COLO829 (cell line): ENCODE data around the gene SLC26A1.
A peak's percentile ranks its signal among the peaks of the same experiment; 100 is the strongest.
"Not testable (repeated sequence)": the region's sequence is repeated elsewhere in the genome, so short reads cannot be mapped to it uniquely, and the experiment has no call there.

Experiments used
- DNase-seq: peaks from one replicate; pipeline ENCODE4 v3.0.0; 2012; ENCODE audit warnings: low spot score

SLC26A1 gene

GRCh38 chr4:1013225-1014073 lies 20.2 kb upstream of the SLC26A1 start:
- no peak for DNase-seq

DNA sequence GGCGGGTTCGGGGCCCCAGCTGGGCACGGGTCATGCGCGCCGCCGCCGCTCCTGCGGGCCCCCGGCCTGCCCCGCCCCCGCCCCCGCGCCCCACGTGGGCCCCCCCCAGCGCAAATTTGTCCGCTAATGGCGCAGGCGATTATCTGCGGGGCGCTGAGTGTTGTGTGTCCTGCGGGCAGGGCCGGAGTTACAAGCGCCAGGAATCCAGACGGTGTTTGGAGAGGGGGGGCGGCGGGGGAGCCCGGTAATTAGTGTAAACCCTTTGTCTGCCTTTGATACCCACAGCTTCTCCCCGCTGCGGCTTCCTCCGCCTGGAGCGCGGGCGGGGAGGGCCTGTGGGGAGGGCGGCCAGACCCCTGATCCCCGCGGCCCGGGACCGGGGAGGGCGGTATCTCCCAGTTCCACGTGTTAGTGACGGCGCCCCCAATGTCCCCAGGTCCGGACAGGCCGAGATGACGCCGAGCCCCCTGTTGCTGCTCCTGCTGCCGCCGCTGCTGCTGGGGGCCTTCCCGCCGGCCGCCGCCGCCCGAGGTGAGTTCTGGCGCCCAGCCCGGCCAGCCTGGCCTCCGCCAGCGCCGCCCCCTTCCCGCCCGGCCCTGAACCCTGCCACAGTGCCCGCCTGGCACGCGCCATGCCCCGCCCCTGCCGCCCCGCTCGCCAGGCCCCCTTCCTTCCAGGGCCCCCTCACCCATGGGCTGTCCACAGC lies 19.0 kb upstream of the SLC26A1 start:
- no peak for DNase-seq

DNA sequence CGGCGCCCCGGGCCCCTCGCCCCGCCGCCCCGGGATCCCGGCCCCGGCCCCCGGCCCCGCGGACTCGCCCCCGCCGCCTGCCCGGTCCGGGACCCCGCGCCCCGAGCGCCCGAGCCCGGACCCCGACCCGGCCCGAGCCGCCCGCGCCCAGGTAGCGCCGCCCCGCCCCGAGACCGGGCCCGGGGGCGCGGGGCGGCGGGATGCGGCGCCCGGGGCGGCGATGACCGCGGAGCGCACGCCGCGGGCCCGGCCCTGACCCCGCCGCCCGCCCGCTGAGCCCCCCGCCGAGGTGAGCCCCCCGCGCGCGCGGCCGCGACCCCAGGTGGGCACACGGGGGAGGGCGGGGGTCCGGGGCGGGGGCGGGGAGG lies 18.4 kb upstream of the SLC26A1 start:
- no peak for DNase-seq

- peak; percentile 62 for DNase-seq
Observed at GRCh38 chr4:1011022-1011665, 17.9 kb upstream of the SLC26A1 start, which contains the start of gene FGFRL1. Gene FGFRL1, plus strand, starts transcription at chr4:1011626. Its CDS starts 860 bp downstream, at chr4:1012486.

DNA sequence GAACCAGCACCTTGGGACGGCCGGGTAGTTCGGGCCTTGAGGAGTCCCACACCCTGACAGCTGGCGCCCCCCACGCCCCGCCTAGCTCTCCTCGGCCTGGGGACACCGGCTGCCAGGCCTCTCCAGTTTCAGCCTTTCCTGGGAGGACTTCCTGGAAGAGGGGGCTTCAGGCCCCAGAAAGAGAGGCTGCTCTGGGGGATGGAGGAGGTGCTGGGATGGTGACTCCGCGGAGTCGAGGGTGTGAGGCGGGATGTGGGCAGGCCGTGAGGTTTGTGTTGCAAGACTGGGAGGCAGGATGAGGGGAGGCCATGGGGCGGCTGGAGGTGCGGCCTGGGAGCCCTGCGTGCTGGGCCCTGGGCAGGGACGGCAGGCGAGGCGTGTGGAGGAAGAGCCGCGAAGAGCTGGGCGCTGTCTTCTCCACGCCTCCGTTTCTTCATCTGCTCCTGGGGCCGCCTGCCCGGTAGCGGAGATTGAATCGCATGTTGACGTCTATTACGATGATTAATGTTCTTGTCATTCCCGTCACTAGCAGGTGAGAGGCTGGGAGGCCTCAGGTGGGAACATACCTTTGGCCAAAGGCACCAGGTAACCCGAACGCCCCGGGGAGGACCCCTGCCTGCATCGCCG lies 17.3 kb upstream of the SLC26A1 start:
- no peak for DNase-seq

DNA sequence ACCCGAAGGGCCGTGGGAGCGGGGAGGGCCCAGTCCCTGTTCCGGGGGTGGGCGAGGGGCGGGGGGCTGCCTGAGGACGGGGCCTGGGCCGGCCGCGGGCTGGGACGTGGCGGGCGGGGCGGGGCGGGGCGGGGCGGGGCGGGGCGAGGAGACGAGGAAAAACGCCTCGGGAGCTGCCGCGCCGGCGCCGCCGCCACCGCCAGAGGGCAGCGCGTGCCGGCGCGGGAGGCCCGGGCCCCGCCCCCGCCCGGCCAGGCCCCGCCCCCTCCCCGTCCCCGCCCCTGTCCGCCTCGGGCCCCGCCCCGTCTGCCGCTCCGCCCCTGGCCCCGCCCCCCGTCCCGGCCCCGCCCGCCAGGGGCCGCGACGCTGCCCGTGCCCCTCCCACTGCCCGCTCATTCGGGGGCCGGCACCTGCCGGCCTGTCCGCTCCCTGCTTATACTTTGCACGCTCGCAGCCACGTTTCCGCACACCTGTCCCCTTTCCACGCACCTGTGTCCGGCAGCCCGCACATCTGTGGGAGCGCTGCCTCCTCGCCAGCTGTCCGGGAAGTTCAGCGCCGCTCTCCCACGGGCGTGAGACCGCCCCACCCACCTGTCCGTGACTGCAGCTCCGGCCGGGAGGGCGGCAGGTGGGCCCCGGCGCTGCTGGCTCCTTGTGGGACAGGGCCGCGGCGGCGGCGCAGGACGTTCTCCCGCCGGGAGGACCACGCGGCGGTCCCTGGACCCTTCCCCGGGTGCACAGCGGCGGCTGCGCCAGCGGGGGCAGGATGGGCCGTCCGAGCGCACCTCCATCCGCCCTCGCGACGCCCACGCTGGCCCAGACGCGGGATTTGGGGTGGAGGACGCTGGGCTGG lies 16.6 kb upstream of the SLC26A1 start:
- peak; percentile 25 for DNase-seq

DNA sequence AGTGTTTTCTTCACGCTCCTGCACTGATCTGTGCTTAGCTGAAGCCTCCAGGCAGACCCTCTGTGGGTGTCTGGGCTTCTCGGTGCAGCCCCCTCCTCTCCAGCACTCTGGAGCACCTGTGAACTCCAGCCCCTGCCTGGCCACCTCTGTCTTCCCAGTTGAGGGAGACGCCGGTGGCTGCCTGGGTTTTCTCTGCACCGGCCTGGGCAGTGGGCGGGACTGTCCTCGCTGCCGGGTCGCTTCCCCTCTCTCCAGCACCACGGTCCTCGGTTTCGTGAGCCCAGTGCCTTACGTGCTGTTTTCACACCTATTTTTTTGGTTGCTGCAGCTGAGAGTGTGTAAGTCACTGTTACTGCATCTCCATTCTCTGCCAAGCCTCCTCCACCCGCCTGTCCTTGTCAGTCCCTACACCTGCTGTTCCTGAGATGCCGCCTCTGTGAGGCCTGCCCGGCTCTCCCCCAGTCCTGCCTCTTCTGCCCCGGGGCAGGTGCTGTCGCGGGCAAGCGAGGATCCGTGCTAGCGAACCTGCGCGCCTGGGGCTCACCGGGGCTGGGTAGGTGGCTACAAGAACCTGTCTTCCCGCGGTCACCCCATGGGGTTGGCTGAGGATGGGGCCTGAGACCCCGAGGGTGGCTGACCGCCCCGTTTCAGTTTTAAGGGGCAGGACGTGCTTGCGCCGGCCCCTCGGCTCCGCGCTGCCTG lies 15.8 kb upstream of the SLC26A1 start:
- DNase-seq = no peak

DNA sequence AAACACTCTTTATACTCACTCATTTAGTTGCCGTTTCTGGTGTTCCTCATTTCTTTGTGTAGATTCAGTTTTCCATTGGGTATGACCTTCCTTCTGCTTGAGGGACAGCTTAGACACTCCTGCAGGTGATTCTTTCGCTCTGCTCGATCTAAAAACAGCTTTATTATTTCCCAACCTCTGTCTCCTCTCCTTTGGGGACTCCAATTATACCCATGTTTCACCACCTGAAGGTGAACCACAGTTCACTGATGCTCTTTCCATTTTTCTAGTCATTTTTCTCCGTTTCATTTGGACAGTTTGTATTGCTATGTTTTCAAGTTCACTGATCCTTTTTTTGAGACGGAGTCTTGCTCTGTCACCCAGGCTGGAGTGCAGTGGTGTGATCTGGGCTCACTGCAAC lies 13.7 kb upstream of the SLC26A1 start:
- DNase-seq = no peak

DNA sequence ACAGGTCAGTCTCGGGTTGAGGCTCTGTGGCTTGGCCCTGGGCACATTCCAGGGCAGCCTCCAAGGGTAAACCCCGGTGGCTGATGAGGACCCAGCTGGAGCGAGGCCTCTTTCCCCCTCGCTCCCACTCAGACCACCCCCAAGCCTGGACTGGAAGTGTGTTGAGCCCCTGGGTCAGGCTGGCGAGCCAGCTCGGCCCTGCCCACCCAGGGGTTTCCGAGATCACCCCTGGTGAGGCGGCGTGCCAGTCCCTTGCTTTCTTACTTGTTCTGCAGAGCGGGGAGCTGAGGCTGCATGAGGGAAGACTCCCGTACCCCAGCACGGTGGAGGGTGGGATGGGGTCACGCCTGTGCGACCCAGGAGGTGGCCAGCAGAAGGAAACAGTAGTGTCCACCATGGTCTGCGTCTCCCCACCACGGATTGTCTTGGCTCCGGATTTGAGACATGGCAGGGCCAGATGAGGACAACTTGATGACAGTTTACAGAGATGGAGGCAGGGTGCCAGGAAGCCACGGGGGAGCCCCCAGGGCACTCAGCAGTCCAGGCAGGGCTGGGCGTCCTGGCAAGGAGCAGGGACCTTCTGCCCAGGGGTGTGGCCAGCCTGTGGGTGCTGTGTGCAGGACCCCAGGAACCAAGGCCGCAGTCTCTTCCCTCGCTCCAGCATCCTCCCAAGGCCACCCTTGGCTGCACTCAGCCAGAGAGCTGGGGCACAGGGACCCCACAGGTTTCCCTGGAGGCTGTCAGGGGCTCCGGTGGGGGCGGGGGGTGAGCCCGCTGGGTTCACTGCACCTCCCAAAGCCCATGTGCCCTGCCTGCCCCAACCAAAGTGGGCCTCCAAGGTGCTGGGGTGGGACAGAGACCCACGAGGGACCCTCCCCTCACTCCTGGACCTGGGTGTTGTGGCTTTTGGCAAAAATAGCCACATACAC lies 11.6 kb upstream of the SLC26A1 start:
- DNase-seq = no peak

DNA sequence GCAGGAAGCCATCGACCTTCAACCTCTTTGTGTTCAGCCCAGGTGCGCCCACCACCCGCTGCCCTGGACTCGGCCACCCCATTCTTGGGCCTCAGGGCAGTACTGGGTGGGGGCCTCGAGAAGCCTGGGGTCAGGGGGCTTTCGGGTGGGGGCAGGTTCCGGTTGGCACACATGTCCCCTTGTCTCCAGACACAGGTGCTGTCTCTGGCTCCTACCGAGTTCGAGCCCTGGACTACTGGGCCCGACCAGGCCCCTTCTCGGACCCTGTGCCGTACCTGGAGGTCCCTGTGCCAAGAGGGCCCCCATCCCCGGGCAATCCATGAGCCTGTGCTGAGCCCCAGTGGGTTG lies 10.8 kb upstream of the SLC26A1 start:
- no peak for DNase-seq

DNA sequence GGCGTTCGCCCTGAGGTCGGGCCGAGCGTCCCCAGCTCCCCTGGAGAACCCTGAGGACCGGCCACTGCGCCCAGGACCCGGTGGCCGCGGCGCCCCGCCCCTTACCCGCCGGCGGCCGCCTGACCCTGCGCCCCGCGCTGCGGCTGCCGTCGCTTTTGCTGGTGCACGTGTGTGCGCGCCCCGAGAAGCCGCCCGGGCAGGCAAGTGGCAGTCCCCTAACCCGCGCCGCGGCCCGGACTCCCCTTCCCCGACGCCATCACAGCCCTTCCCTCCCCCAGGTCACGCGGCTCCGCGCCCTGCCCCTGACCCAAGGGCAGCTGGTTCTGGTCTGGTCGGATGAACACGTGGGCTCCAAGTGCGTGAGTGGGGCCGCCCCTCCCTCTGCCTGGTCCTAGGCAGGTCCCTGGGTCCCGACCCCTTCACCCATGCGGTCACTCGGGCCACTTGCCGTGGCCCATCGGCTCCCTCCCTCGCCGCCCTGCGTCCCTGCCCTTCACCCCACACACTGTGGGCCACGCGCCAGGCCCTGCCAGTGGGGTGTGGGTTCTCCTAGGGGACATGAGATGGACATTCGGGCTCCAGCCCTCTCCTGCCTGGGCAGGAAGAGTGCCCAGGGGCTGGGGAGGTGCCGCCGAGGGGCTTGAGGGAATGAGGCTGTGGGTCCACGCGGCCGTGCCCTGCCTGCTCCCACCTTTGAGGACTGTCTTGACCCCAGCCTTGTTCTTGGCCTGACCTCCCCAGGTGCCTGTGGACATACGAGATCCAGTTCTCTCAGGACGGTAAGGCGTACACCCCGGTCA lies 10.3 kb upstream of the SLC26A1 start:
- no peak for DNase-seq

DNA sequence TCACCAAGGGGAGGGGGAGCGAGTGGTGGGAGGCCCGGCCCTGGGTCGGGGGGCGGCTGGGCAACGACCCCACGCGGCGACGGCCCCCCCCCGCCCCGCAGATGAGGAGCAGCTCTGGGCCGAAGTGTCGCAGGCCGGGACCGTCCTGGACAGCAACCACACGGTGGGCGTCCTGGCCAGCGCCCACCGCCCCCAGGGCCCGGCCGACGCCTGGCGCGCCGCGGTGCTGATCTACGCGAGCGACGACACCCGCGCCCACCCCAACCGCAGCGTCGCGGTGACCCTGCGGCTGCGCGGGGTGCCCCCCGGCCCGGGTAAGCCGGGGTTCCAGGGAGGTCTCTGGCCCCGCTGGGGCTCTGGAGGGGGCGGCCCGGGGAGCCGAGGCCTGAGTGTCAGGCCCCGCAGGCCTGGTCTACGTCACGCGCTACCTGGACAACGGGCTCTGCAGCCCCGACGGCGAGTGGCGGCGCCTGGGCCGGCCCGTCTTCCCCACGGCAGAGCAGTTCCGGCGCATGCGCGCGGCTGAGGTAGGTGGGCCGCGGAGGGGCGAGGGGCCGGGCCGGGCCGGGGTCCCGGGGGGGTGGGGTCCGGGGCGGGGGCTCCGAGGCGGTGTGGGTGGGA lies 9.5 kb upstream of the SLC26A1 start:
- no peak for DNase-seq

DNA sequence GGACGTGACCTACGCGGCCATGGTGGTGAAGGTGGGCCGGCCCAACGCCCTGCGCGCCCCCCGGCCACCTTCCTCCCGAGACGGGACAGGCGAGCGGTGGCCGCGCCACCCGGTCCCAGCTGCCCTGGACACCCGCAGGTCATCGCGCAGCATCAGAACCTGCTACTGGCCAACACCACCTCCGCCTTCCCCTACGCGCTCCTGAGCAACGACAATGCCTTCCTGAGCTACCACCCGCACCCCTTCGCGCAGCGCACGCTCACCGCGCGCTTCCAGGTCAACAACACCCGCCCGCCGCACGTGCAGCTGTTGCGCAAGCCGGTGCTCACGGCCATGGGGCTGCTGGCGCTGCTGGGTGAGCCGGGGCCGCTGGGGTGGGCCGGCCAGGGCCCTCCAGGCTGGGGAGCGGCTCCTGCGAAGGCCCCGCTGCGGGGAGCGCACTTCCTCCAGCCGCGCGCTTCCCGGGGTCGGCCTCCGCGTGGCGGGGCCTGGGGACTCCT lies 9.0 kb upstream of the SLC26A1 start:
- no peak for DNase-seq

- no peak for DNase-seq
Observed at GRCh38 chr4:1001561-1002130, 8.4 kb upstream of the SLC26A1 start.

- DNase-seq = no peak
Observed at GRCh38 chr4:1000686-1001260, 7.6 kb upstream of the SLC26A1 start.

- no peak for DNase-seq
Observed at GRCh38 chr4:999882-1000425, 6.8 kb upstream of the SLC26A1 start.

GRCh38 chr4:999240-999863 lies 6.1 kb upstream of the SLC26A1 start:
- DNase-seq = not testable (repeated sequence)
